NCI-H1436 (cell line): Measurements from ENCODE around the gene PIMREG.

Experiments
- DNase-seq: peaks from one replicate; lab custom pipeline; 2025; lab: John Stamatoyannopoulos, UW

PIMREG gene

DNA sequence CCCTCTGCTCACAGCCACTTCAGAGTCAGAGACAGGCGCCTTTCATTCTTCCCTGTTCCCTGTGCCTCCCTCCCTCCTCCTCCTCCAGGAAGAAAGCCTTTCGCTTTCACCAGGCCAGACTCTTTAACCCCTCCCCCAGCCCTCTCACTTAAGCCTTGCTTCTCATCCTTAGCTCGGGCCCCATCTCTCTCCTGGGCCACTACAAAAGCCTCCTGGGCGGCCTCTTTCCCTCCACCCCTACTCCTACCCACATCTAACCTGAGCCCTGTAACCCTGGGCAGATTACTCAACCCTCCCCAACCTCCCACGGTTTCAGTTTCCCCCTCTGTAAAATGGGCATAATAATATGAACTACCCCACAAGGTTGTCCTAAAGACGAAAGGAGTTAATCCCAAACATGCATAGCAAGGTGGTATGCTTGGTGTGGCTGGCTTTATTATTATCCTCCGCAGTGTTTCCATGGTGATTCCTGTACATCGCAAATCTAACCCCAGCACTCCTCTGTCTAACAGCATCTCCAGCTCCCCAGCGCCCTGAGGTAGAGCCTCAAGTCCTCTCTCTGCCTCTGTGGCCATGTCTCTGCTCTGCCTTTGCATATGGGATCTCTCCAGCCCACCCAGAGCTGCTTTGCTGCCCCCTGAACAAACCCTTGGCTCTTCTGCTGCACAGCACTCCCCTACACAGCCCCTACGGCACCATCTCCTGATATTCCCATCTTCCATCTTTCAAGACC, 17.7 kb downstream of the PIMREG start:
- DNase-seq: no peak

DNA sequence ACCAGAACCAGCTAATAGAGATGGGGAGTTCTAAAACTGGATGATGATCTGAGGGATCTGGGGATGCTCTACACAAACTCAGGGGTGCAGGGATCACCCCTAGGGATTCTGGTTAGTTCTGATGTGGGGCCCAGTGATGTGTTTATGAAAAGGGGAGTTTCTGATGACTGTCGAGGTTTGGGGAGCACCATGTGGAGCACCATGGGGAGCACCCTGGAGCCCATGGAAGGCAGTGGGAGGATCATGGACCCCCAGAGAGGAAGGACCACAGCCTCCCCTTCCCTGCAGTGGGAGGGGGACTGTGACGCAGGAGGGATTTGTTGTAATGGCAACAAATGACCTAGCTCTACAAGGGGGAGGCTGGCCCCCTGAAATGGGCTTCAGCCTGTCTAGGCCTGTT, 18.4 kb downstream of the PIMREG start:
- no peak for DNase-seq

DNA sequence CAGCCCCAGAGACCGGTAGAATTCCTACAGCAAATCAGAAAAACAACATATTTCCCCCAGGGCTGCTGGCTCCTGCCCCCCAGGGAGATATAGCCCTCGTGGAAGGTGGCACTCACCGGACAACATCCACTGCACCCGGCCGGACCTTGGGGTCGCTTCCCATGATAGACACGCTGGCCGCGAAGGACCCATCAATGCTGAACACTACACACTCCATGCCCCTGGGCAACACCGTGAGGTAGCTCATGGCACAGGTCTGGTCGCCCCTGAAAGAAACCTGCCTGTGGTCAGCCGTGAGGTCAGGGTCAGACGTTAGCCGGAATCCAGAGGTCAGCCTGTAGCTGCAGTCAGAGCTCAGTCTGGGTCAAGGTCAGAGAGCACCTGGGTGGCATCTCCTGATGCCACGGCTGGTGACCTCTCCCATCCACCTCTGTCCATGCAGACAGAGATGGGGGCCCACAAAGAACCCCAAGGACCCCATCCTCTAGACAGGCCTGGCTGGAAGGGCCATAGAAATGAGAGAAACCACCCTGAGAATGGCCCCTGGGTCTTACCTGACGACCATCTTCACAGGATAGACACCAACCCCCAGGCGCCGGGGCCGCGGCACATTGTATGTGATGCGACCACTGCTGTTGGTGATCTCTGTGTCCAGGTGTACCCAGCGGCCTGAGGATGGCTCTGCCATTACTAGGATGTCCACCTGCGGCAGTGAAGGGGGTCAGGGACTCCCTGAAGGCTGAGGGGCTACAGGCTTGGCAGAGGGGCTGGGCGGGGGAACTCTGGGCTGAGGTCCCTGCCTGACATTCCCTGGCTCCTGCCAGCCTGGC, 19.6 kb downstream of the PIMREG start:
- no peak for DNase-seq

DNA sequence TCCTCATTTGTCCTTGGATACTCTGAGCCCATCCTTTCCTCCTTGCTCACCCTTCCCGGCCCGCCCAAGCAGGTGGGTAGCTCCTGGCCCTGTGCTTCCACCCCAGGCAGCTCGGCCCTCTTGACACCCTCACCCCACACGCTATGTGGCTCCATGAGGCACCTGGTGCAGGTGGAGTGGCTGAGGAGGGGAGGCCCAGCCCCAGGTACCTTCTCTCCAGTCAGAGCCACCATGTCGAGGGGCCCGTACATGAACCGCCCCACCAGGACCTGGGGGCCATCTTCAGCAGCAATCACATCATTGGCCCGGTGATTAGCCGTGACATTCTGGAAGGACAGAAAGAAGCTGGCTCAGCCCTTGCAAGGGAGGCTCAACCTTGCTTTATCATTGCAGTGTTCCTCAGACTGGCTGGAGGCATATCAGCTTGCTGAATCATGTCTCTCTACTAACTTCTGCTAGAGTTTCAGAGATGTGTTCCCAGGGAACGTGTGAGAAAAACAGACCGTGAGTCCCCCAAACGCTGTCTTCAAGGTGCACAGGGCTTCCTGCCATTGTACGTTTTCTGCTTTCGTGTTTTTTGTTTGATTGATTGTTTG, 20.3 kb downstream of the PIMREG start:
- no peak for DNase-seq

DNA sequence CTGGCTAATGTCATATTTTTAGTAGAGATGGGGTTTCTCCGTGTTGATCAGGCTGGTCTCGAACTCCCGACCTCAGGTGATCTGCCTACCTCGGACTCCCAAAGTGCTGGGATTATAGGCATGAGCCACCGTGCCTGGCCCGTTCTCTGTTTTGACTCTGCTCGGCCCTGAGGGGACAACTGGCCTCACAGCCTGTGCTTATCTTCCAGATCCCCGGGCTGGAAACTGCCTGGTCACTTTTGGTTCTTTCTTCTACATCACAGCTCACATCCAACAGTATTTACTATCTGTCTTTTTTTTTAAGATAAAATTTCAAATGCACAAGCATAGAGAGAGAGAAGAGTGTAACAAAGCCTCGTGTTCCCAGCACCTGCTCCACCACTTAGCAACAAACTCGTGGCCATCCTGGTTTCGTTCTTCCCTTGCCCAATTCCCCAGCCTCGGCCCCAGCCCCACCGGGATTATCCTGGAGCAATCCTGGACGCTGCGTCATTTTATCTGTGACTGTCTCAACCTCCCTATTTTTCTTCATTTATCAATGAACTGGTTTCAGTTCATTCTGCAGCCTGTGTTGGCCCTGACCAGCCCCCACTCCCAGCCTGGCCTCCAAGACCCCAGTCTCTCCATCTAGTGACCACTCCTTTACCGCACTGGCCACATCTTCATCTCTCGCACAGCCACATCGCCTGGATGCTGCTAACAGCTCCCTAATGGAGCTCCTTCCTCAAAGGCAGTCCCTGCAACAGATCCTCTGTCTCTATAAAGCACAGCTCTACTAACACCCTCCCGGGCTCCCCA, 21.1 kb downstream of the PIMREG start:
- DNase-seq: no peak

DNA sequence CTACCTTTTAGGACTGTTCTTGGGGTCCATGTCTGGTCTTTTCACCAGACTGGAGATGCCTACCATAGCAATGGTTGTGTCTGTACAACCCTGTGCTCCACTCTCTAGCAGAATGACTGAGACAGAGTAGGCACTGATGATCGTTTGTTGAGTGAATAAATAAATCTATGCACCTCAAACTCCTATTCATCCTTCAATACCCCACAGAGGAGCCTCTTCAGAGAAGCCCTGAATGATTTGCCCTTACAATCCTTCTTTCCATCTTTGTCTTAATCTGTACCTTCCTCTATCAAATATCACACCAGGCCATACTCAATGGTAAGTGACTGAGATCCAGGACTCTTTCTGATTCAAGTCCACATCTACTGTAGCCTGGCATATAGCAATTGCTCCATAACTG, 23.3 kb downstream of the PIMREG start:
- DNase-seq: no peak

DNA sequence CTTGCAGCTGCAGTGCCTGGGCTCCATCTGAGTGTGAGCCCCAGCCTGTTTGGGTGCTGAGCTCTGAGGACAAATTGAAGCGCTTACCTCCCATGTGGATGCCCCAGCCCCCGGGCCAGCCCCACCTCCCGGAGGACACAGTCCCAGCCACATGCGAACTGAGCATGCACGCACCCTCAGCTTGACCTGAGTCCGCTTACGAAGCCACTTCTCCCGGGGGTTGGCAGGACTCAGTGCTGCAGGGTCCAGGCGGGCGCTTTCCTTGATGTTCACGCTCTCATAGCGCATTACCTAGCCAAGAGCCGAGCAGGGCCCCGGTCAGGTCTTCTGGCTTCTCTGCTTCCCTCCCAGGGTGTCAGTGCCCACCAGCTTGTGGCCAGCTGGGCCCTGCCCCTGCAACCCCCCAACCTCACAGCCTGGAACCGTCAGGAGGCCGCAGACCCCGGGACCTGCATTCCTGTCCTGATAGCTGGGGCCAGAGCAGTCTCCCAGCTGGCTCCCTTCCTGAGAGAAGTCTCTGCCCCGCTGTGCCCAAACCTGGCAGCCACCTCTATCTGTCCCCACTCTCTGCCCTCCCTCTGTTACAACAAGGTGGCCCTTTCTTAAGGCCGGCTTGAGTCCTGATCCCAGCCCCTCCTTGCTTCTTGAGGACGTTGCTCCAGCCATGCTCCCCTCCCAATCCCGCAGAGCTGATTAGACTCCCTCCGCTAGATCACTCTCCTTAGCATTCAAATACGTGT, 24.0 kb downstream of the PIMREG start:
- DNase-seq: no peak

DNA sequence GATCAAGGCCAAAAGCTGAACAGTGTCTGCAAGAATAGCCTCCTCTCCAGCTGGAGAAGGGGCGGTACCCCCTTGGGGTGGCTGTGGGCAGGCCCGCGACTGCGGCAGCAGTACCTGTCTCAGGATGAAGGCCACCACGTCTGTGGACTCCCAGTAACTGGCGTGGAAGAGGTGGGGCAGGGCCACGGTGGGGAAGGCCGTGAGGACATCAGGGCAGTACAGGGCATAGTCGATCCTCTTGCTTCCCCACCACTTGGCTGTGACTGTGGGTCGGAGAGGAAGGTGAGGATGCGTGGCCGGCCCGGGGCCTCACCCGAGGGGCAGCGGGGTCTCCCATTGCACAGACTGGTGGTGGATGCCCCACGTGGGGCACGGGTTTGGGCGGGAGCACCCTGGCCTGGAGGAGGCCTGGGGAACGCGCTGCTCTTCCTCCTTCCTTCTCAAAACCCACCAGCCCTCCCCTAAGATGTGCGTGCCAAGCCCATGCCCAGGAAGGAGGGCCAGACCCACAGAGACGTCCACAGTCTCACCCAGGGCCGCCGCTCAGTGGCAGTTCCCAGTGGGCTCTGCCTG, 26.0 kb downstream of the PIMREG start:
- no peak for DNase-seq

DNA sequence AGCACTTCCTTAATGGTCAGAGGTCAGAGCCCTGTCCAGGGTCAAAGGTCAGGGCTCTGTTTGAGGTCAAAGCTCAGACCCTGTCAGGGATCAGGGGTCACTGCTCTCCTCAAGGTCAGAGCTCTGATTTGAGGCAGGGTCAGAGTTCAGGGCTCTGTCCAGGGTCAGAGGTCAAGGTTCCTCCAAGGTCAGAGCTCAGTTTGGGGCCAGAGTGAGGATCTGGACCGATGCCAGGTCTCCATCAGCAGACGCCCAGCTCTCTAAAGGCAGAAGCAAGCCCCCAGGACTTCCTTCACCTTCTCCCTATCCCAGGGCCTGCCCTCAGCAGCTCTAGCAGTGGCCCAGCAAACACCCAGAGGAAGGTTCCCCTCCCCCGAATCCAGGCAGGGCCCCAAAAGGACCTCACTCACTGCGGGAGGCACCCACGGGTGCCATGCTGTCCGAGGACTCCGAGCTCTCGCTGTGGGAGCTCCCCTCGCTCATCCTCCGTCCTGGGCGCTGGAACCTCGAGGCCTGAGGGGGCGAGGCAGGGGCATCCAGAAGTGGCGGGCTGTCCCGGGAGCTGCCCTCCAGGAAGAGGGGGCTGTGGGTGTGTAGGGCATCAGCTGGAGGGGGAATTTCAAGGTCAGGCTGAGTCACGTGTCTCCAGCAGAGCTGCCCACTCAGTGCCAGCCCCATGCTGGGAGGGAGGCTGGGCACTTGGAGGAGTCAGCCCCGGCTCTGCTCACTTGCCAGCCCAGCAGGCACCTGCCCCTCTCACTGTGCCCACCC, 26.7 kb downstream of the PIMREG start:
- DNase-seq: no peak

DNA sequence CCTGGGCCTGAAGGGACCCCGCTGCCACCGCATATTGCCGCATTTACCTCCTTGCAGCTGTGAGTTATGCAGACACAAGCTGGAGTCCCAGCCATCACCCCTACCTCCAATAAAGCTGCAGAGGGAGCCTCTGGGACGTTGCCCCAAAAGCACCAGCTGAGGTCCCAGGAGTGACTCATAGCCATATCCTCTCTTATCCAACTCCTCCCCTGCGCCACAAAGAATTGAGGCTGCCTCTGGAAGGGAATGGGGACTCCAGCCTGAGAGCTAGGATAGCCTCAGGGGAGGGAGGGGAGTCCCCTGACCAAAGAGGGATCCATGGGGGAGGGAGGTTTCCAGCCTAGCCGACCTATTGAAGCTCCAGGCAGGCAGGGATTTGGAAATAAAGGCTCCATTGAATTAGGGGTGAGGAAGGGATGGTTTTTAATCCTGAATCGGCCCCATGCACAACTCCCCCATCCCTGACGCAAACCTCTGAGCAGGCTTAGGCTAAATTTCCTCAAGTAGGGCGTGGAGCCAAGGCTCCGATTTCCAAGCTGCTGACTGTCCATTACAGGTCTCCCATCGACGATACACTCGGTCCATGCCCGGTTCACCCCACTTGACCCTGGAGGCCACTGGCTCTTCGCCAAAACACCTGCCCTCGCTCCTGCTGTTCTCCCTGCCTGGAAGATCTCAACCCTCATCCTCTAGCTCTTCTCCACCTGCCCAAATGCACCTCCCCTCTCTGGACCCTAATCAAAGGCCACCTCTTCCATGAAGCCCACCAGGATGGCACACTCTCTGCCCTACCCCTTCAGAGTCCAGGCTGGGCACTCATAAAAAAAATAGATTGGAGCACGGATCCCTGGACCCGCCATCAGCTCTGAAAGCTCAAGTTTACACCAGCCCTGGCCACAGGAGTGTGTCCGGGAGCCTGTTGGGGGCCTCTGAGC, 27.5 kb downstream of the PIMREG start:
- no peak for DNase-seq

DNA sequence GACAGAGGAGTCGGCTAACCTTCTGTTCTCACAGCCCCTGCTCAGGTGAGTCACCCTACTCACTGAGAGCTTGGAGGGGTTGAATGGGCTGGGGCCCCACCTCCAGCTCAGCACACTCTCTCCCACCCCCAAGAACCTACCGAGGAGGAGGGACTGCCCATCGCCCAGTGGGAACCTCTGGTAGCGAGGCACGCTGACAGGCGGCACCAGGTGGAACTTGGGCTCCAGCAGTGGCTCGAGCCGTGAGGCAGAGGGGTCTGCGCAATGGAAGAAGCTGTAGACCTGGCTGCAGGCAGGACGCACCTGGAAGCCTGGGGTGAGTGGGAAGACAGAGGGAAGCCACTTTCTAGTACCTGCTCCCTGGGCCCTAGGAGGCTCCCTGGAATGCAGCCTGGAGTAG, 28.3 kb downstream of the PIMREG start:
- DNase-seq: no peak

DNA sequence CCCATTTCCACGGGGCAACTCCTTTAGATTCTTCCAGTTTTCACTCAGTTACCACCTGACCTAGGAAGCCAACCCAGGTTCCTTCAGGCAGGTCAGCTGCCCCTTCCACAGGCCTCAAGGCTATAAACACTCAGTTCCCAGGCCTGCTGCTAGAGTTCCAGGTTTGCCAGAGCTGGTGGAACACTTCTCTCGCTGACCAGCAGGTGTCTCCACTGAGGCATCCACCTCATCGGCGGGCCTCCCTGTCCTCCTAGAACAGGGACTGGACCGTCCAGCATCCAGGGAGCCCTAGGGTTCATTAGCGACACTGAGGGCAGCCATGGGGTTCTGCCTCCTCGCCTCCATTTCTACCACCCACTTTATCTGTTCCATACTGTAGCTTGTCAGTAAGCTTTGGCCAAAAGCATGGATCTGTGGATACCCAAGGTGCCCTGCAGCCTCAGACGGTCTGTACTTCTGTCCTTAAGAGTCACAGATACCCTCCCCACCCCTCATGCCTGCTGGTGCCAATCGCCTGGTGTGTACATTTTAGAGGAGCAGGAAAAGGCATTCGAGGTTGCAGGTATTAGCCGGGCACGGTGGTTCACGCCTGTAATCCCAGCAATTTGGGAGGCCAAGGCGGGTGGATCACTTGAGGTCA, 29.0 kb downstream of the PIMREG start:
- DNase-seq: peak; percentile 40

DNA sequence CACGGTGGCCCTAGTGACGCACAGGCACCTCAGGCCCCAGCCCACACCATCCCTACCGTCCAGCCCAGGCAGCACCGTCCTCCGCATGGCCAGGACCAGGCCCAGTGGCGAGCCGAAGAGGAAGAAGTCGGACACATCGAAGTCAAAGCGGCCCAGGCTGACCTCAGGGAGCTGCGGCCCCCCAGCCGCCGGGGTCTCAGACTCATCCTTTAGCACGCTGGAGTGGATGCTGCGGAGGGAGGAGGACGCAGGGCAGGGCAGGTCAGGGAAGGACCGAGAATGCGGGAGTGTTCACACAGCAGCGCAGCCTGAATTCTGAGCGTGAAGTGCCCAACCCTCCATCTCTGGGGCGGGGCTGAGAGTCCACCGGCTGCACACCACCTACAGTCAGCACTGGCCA, 30.1 kb downstream of the PIMREG start:
- no peak for DNase-seq

DNA sequence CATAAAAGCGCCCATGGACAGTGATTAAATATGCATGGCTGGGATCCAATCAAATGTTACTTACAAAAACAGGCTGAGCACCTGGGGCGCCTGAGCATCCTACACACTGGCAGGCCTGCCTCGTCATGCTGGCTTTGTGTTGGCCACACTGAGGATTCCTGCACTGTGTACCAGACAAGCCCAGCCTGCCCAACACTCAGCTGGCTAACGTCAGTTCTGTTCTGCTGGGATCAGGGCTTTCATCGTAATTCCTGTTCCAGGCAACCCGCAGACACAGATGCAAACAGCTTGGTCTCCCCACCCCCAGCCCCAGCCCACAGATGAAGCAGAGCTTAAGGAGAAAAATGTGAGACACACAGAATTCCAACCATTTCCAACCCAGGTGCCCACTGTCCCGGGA, 30.7 kb downstream of the PIMREG start:
- DNase-seq: no peak

DNA sequence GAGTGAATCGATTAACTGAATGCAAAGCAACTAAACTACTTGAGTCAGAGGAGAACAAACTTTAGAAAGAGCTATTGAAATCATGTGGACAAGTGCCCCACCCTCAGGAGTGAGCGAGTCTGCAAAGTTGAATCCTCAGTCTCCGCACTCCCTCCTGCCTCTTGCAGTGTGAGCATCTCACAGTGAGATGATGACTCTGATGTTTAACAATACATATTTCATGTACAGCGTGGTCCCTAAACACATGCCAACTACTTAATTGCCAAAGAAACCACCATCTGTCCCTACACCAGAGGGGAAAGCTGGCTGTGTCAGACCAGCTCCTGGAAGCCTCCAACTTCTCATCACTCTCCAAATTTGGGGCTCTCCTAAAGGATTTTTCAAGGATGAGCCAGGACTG, 31.2 kb downstream of the PIMREG start:
- no peak for DNase-seq

DNA sequence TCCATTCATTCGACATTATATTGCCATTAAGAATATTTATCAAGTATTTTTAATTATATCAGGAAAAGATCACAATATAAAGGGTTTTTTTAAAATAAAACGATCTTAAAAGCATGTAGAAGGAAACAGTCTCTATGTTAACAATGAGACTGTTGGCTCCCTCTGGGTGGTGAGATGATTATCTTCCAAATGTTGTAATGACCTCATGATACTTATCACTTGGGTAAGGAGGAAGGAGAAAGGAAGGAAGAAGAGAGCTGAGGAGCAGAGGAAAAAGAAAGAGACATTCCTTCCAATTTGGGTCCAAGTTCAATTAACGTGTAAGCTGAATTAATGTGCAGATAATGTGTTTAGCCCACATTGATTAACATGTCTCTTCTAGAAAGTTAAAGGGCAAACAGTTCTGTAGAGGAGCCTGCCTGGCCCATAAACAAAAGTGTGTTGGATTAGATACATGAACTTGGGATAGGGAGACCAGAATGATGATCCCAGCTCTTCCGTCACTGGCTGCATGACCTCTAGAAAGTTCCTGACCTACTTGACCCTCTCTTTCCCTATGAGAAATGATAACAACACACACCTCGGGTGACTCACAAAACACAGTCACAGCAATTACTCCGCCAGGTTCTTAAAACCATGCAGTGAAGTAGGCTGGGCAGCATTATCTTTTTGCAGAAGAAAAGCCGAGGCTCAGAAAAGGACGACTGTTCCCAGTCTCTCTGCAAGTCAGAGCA, 32.0 kb downstream of the PIMREG start:
- no peak for DNase-seq

DNA sequence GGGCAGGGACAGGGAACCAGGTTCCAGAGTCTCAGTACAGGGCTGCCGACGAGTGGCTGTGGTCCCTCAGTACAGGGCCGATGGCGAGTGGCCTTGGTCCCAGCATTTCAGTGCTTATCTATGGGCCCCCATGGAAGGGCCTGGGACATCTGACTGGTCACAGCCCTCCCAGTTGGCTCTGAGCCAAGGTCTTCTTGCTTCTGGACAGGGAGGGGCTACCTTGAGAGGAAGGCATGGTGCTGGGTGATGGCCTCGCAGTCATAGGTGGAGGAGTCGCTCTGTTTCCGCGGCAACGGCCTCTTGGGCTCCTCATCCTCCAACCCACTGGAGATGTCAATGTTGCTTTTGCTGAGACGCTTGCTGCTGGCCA, 32.5 kb downstream of the PIMREG start:
- DNase-seq: no peak

DNA sequence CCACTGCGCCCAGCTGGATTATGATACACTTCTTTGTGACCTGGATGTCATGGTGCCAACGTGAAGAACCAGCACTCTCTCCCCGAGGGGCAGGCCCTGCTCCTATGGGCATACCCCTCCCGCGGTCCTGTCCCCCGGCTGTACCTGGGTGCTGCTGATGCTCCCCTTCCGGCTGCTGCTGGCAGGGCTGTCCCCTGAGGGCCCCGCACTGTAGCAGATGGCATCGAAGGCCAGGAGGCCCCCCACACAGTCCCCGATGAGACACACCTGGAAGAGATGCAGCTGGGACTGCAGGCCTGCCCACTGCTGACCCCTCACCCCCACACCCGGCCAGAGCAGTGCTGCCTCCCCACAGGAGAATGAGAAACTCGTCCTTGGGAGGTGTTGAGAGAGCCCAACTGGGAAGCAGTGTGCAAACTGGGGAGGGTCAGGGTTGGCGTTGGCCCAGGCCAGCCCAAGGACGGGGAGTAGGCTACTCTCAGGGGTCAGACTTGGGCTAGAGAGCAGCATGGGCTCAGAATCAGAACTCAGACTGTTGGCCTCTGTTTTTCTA, 33.7 kb downstream of the PIMREG start:
- no peak for DNase-seq
